Endodermal cell (in vitro differentiated cells): ENCODE results near the gene IFT74. TPM values are rescaled to one million over a fixed set of nuclear protein-coding genes. Genes with fewer than 3 reads are reported as not detected.

Experiments used
- DNase-seq: peaks from one replicate; pipeline ENCODE4 v3.0.0-alpha.2; 2017
- H3K27ac ChIP-seq: 2 replicates; pipeline ENCODE4 v1.5.1; 2013; ENCODE audit warnings: mild to moderate bottlenecking, low read depth, low read length, moderate library complexity
- H3K27me3 ChIP-seq: 2 replicates; pipeline ENCODE4 v1.6.1; 2013; ENCODE audit warnings: mild to moderate bottlenecking, low read length, moderate library complexity; ENCODE audit not compliant: insufficient read depth, control insufficient read depth, poor library complexity, severe bottlenecking
- H3K36me3 ChIP-seq: 2 replicates; pipeline ENCODE4 v1.7.0; 2013; ENCODE audit warnings: mild to moderate bottlenecking, low read length, moderate library complexity; ENCODE audit not compliant: control insufficient read depth, insufficient read depth
- H3K4me1 ChIP-seq: one replicate; pipeline ENCODE4 v1.7.0; 2013; ENCODE audit warnings: low read length; ENCODE audit not compliant: control insufficient read depth, insufficient read depth
- H3K4me3 ChIP-seq: 2 replicates; pipeline ENCODE4 v1.5.1; 2013; ENCODE audit warnings: mild to moderate bottlenecking, low read length, moderate library complexity
- H3K9ac ChIP-seq: 2 replicates; pipeline ENCODE4 v1.6.1; 2013; ENCODE audit warnings: mild to moderate bottlenecking, low read length, moderate library complexity; ENCODE audit not compliant: poor library complexity, severe bottlenecking; ENCODE audit errors: extremely low read depth
- H3K9me3 ChIP-seq: 2 replicates; pipeline ENCODE4 v1.6.1; 2013; ENCODE audit warnings: mild to moderate bottlenecking, low read length, moderate library complexity; ENCODE audit not compliant: control insufficient read depth
- H3K27ac Mint-ChIP-seq: 2 replicates; pipeline ENCODE4 v1.8.0; 2020; ENCODE audit warnings: mixed read lengths
- H3K27me3 Mint-ChIP-seq: 2 replicates; pipeline ENCODE4 v1.8.0; 2021; ENCODE audit warnings: mild to moderate bottlenecking, mixed read lengths; ENCODE audit not compliant: insufficient read depth
- H3K36me3 Mint-ChIP-seq: 2 replicates; pipeline ENCODE4 v1.8.0; 2020; ENCODE audit warnings: low read depth, mixed read lengths
- H3K4me1 Mint-ChIP-seq: 2 replicates; pipeline ENCODE4 v1.8.0; 2020; ENCODE audit warnings: mixed read lengths
- H3K4me3 Mint-ChIP-seq: 2 replicates; pipeline ENCODE4 v1.8.0; 2020; ENCODE audit warnings: mild to moderate bottlenecking, moderate library complexity, mixed read lengths
- H3K9me3 Mint-ChIP-seq: 2 replicates; pipeline ENCODE4 v1.8.0; 2020; ENCODE audit warnings: mild to moderate bottlenecking, mixed read lengths
- WGBS, 2 experiments: methylation state at CpG; one replicate each; pipeline versions ENCODE4 v1.1.5 to v1.1.7; 2013; ENCODE audit warnings: missing lambda C conversion rate in 2 of 2, mixed read lengths in 1 of 2; ENCODE audit not compliant: insufficient coverage in 1 of 2, insufficient read length in 1 of 2; 5-methylcytosine and 5-hydroxymethylcytosine counted together
- total RNA-seq, 2 donors: library from RNA; stranded (reverse); fragmentation: NEBNext Ultra II Directional in 1 of 2; extraction: Animal tissue kit (Norgen Biotek cat#: 25700) in 1 of 2; gene quantifications; 2 replicates in 1 of 2; 3 replicates in 1 of 2; pipeline ENCODE4 v1.2.1, GENCODE V29; 2021
- TF ChIP-seq, protein P1 (sequence below): fragments of 200-600 bp; sonication (generic); conservative IDR thresholded peaks from 2 replicates; pipeline ENCODE4 v1.5.0; 2021; ENCODE audit warnings: antibody characterized with exemption, mild to moderate bottlenecking

IFT74 gene
- total RNA-seq, 2 donors from 2014 or later: 17.6 to 28.5 TPM

DNA sequence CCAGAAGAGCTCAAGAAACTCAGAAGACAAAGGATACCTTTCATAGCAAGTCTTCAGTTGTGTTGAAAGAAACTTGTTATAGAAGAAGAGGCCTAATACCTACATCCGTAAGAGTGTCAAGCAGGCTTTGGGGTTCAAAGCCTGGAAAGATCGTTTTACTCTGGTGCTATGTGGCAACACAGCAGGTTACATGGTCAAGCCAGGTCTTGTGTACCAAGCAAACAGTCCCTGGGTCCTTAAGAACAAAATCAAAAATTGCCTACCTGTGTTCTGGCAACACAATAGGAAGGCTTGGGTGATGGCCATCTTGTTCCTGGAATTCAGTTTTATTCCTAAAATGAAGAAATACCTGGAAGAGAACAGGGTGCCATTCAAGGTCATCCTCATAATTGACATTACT is 81.3 kb downstream of the IFT74 start:
- WGBS, 2 experiments: 88 to 100% methylated on average over 2 of the region's 2 CpGs

DNA sequence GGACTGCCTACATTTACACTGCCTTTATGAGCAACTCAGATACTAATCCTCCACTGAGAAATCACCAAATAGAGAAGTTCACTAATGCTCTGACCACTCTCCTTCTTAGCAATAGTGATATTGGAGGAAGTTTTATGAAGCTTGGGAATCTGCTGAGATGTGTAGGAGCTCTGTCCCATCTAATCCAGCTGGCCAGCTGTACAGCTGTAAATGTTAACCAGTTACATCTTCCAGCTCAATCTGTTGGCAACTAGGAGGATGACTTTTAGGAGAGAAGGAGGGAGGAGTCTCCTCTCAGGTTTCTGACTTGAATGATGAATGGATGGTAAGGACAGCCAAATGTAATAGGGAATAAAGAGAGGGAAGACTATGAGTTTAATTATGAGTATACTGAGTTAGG is 85.5 kb downstream of the IFT74 start:
- Histone ChIP-seq H3K27me3 (no peaks in the 10 kb centered on the region), H3K27ac (no peak overlapping the region), H3K4me1 (no peaks in the 10 kb centered on the region), H3K9me3 (no peaks in the 10 kb centered on the region), H3K9ac (no peak overlapping the region), H3K4me3 (no peak overlapping the region), H3K36me3 (no peaks in the 10 kb centered on the region)
- Mint-ChIP-seq H3K4me1 (no peaks in the 10 kb centered on the region), H3K27me3 (no peaks in the 10 kb centered on the region), H3K4me3 (no peak overlapping the region), H3K36me3 (no peaks in the 10 kb centered on the region), H3K9me3 (no peaks in the 10 kb centered on the region), H3K27ac (no peak overlapping the region)
- TF ChIP-seq, protein P1, sequence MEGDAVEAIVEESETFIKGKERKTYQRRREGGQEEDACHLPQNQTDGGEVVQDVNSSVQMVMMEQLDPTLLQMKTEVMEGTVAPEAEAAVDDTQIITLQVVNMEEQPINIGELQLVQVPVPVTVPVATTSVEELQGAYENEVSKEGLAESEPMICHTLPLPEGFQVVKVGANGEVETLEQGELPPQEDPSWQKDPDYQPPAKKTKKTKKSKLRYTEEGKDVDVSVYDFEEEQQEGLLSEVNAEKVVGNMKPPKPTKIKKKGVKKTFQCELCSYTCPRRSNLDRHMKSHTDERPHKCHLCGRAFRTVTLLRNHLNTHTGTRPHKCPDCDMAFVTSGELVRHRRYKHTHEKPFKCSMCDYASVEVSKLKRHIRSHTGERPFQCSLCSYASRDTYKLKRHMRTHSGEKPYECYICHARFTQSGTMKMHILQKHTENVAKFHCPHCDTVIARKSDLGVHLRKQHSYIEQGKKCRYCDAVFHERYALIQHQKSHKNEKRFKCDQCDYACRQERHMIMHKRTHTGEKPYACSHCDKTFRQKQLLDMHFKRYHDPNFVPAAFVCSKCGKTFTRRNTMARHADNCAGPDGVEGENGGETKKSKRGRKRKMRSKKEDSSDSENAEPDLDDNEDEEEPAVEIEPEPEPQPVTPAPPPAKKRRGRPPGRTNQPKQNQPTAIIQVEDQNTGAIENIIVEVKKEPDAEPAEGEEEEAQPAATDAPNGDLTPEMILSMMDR: no peak
- no peak for DNase-seq

More for the DNA sequence above, 81.3 kb downstream of the IFT74 start:
- no peak for DNase-seq
- Mint-ChIP-seq H3K9me3 (no peaks in the 10 kb centered on the region), H3K27me3 (no peaks in the 10 kb centered on the region), H3K4me3 (no peak overlapping the region), H3K4me1 (no peaks in the 10 kb centered on the region), H3K36me3 (no peaks in the 10 kb centered on the region), H3K27ac (no peak overlapping the region)
- Histone ChIP-seq H3K4me1 (no peaks in the 10 kb centered on the region), H3K27ac (no peak overlapping the region), H3K36me3 (no peaks in the 10 kb centered on the region), H3K9me3 (no peaks in the 10 kb centered on the region), H3K4me3 (no peak overlapping the region), H3K9ac (no peak overlapping the region), H3K27me3 (no peaks in the 10 kb centered on the region)
- TF ChIP-seq, protein P1: no peak

DNA sequence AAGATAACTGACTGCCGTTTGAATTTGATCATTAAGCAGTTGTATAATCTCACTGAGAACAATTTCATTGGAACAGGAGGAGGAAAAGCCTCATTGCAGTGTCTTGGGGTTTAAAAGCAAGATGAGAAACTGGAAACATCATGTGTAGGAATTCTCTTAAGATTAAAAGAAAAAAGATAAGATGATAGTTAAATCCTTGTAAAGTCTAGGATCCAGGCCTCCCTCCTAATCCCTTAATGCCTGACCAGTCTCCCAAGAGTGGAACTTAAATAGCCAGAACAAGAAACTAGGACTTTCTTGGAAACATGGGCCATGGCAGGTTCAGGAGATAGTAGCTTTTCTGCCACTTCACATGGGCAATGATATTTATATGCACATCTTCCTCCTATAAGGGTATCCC is 86.3 kb downstream of the IFT74 start:
- Histone ChIP-seq H3K9me3 (no peaks in the 10 kb centered on the region), H3K4me3 (no peak overlapping the region), H3K9ac (no peak overlapping the region), H3K27me3 (no peaks in the 10 kb centered on the region), H3K36me3 (no peaks in the 10 kb centered on the region), H3K4me1 (no peaks in the 10 kb centered on the region), H3K27ac (no peak overlapping the region)
- Mint-ChIP-seq H3K36me3 (no peaks in the 10 kb centered on the region), H3K27ac (no peak overlapping the region), H3K4me3 (no peak overlapping the region), H3K27me3 (no peaks in the 10 kb centered on the region), H3K4me1 (no peaks in the 10 kb centered on the region), H3K9me3 (no peaks in the 10 kb centered on the region)
- no peak for DNase-seq
- 48 to 63% methylated on average over 1 of the region's 1 CpG for WGBS, 2 experiments
- TF ChIP-seq, protein P1: no peak
